Erythroblast (primary cell): ENCODE results near the gene ATP6V0C.

Source experiments
- DNase-seq, 2 experiments: peaks; one replicate each; lab custom pipeline; 2025; lab: John Stamatoyannopoulos, UW
- GATA1 ChIP-seq: IDR thresholded peaks from 2 replicates; pipeline ENCODE4 v1.6.1; 2011; ENCODE audit warnings: low read depth, mild to moderate bottlenecking, control low read depth, low read length, moderate library complexity
- POLR2A ChIP-seq: IDR thresholded peaks from 2 replicates; pipeline ENCODE4 v1.6.1; 2011; ENCODE audit warnings: mild to moderate bottlenecking, low read length

ATP6V0C gene

DNA sequence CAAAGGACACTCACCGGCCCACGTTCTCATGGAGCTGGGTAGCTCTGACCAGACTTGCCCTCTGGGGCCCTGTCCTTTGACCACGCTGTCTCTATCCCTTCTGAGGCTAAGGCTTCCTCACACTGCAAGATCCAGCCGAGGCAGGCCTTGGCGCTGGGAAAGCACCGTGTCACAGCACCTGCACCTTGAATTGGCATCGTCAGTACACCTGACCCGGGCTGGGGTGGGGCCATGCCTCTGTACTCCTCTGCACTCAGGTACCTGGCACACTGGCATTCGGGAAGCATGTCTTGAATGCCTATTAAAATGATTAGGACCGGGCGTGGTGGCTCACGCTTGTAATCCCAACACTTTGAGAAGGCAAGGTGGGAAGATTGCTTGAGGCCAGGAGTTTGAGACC is 32.8 kb upstream of the ATP6V0C start:
- no peak for DNase-seq
- TF ChIP-seq GATA1 (no peak), POLR2A (no peak)

DNA sequence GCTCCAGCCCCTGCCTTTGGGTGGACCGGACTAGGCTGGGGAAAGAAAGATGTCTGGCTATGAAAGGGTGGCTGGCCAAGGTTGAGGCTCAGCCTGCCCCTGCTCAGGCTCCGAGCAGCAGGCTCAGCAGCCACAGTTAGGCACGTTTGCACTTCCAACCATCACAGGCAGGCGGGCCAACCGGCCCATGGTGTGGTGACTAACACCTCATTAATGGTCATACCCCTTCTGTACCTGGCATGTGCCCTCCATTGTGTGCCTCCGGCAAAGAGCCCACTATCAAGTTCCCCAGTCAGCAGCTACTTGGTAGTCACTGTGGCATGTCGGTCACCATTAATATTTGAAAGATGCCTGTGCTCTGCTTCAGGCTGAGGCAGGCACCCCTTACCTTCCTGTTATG is 32.1 kb upstream of the ATP6V0C start:
- no peak for TF ChIP-seq GATA1
- TF ChIP-seq POLR2A: no peak
- DNase-seq: no peak

- no peak for TF ChIP-seq POLR2A
- TF ChIP-seq GATA1: no peak
- DNase-seq: no peak
Measured at GRCh38 chr16:2482249-2482648, 31.5 kb upstream of the ATP6V0C start.

- TF ChIP-seq POLR2A: no peak
- TF ChIP-seq GATA1: no peak
- DNase-seq: no peak
Measured at GRCh38 chr16:2482708-2483534, 30.8 kb upstream of the ATP6V0C start.

DNA sequence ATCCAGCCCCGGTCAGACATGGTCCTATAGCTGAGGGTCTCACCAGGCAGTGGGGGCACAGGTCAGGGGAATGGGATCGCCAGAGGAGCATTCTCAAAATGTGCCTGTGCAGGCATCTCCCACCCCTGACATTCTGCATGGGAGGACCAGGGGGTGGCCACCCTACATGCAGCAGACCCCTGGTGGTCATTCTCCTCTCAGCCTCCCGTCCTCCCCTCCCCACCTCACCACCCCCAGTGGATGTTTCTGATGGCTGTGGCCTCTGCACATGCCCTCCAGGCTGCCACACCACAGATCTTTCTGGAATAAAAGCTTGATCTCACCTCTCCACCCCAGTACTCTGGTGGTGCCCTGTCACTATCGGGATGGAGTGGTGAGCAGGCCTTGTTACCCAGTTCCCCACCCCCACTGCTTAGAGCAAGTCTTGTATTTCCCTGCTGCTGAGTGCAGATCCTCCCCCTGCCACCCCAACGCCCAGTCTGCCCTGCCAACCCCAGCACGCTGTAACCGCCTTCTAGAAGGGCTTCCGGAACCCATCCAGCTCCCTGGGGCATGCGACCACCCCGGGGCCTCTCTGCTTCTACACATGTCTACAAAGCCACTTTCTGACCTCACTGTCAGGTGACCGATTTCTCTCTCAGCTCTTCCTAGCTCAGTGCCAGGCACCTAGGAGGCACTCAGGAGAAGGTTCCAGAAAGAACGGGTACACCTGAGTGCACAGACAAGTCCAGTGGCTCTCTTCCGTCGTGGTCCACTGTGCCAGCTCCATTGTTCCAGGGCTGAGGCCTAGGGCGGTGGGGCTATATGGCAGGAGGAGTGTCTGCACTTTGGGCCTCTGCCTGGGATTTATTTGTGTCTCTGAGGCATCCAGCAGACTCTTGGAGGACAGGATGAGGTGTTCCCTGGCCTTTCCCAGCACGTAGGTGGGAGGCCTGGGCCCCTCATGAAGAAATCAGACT is 29.5 kb upstream of the ATP6V0C start:
- no peak for DNase-seq
- no peak for TF ChIP-seq GATA1
- TF ChIP-seq POLR2A: no peak

GRCh38 chr16:2484898-2485508 is 28.7 kb upstream of the ATP6V0C start:
- TF ChIP-seq POLR2A: no peak
- no peak for DNase-seq

DNA sequence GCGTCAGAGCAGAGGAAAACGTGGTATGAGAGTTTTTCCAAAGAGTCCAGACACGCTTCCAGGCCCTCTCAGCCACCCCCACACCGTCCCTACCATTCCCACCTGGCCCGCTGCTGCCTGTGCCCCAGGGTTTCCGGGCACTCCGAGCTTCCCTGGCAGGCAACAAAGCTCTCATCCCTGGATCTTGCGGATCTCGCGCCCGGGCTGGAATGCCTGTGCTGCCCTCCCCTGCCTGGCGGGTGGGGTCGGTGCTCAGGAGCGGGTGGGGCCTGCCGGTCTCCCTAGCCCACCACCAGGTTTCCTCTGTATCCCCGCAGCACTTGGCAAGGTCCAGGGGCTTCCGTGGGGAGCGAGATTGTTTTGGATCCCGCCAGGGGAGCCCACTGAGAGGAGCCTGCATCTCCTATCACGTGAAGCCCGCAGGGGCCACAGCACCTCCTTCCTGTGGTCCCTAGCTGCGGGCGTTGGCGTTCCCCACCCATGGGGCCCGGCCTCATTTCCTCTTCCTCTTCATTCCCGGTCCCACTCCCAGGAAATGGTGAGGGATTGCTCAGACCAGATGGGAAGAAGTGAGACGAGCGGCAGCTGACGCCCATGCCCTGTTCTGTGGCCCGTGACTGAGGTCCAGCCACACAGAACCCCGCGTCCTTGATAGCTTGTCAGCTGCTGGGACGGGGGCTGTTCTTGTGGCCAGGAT is 27.8 kb upstream of the ATP6V0C start:
- TF ChIP-seq POLR2A (no peak), GATA1 (no peak)
- DNase-seq: no peak

GRCh38 chr16:2486645-2487516 is 26.9 kb upstream of the ATP6V0C start:
- peak; percentile 79 to 83 for DNase-seq
- TF ChIP-seq GATA1 (no peak), POLR2A (no peak)

DNA sequence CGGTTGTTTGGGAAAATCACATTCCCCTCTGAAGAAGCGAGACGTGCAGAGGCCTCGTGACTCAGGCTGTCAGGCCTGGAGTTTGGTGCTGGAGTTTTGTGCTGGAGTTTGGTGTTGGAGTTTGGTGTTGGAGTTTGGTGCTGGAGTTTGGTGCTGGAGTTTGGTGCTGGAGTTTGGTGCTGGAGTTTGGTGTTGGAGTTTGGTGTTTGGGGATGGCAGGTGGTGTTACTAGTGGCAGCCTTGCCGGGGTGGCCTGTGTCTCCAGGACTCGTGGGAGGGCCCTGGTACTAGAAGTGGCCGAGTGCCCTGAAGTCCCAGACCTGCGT is 26.3 kb upstream of the ATP6V0C start:
- DNase-seq: no peak
- TF ChIP-seq POLR2A (no peak), GATA1 (no peak)

- no peak for DNase-seq
- no peak for TF ChIP-seq GATA1
- no peak for TF ChIP-seq POLR2A
Measured at GRCh38 chr16:2487903-2488531, 25.7 kb upstream of the ATP6V0C start.

DNA sequence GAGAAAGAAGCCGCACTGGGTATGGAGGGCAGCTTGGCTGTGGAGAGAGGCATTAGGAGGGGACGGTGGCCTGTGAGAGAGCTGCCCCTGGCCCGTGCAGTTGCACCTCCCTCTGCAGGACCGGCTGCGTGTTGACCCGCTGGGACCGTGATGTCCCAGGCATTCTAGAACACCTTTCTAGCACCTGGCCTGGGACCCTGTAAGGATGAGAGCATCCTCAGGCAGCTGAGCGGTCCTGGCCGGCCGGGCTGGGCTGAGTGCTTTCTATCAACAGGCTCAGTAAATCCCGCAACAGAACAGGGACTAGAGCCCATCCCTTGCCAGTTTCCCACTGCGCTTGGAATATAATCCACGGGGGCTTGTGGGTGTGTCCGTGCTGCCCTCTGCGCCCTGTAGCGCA is 24.2 kb upstream of the ATP6V0C start:
- no peak for TF ChIP-seq POLR2A
- no peak for TF ChIP-seq GATA1

GRCh38 chr16:2490190-2491105 is 23.3 kb upstream of the ATP6V0C start:
- DNase-seq: no peak
- TF ChIP-seq POLR2A: no peak

More for the DNA sequence above, 24.2 kb upstream of the ATP6V0C start:
- no peak for DNase-seq
